H1 (cell line): ENCODE results near the gene TVP23A. TPM values are rescaled to one million over a fixed set of nuclear protein-coding genes. Genes with fewer than 3 reads are reported as not detected.

Experiments used
- CTCF ChIA-PET: fragments of 300-600 bp; sonication (Branson Sonifier 250); formaldehyde crosslinking; loops from one replicate; lab custom pipeline; 2021; ENCODE audit not compliant: partially characterized antibody; lab: Charles Lee
- POLR2A ChIA-PET: fragments of 300-600 bp; sonication (Branson Sonifier 250); formaldehyde crosslinking; loops from one replicate; lab custom pipeline; 2021; ENCODE audit warnings: inconsistent platforms; ENCODE audit not compliant: partially characterized antibody; lab: Charles Lee
- DNase-seq, 2 experiments: peaks; one replicate each; pipeline versions ENCODE4 v3.0.0 to v3.0.0-alpha.2; 2010 to 2022; ENCODE audit warnings: low spot score in 2 of 2, low read depth in 1 of 2, mixed read lengths in 1 of 2
- FAIRE-seq: peaks from 2 replicates; lab custom pipeline; 2011; peaks lifted over from hg19 to GRCh38; lab: Jason Lieb, UNC
- H2AFZ ChIP-seq: 2 replicates; pipeline ENCODE4 v1.8.1; 2012; ENCODE audit warnings: low read length, inconsistent platforms
- H2AK5ac ChIP-seq: 2 replicates; pipeline ENCODE4 v1.6.1; 2013; ENCODE audit warnings: low read depth, low read length
- H2BK120ac ChIP-seq: replicated peaks from 2 replicates; pipeline ENCODE3; 2013; ENCODE audit warnings: low read depth, low read length, inconsistent platforms
- H2BK12ac ChIP-seq: 2 replicates; pipeline ENCODE4 v1.6.1; 2013; ENCODE audit warnings: low read depth, low read length
- H2BK15ac ChIP-seq: 2 replicates; pipeline ENCODE4 v1.6.1; 2013; ENCODE audit warnings: low read length
- H2BK20ac ChIP-seq: 2 replicates; pipeline ENCODE4 v1.6.1; 2013; ENCODE audit warnings: low read length
- H2BK5ac ChIP-seq: 2 replicates; pipeline ENCODE4 v1.6.1; 2013; ENCODE audit warnings: low read depth, low read length
- H3K14ac ChIP-seq: 2 replicates; pipeline ENCODE4 v1.6.1; 2013; ENCODE audit warnings: inconsistent platforms; ENCODE audit not compliant: insufficient read length
- H3K18ac ChIP-seq: 2 replicates; pipeline ENCODE4 v1.6.1; 2013; ENCODE audit warnings: low read length; ENCODE audit errors: extremely low read depth
- H3K23ac ChIP-seq: 2 replicates; pipeline ENCODE4 v1.6.1; 2013; ENCODE audit warnings: inconsistent platforms; ENCODE audit not compliant: insufficient read length
- H3K23me2 ChIP-seq: 2 replicates; pipeline ENCODE4 v1.6.1; 2013; ENCODE audit warnings: low read depth, low read length
- H3K27ac ChIP-seq: 2 replicates; pipeline ENCODE4 v1.6.1; 2011; ENCODE audit warnings: low read depth, low read length, inconsistent platforms
- H3K27me3 ChIP-seq, 4 experiments: replicated peaks in 1 of 4; 1 replicate in 1 of 4; 2 replicates in 3 of 4; pipeline versions ENCODE4 v1.6.1 to v1.8.1; 2011 to 2013; ENCODE audit warnings: low read length in 3 of 4, mild to moderate bottlenecking in 3 of 4, inconsistent platforms in 2 of 4, mixed read lengths in 2 of 4, moderate library complexity in 1 of 4; ENCODE audit not compliant: control insufficient read depth in 3 of 4, insufficient read depth in 3 of 4; ENCODE audit errors: extremely low read depth in 1 of 4
- H3K36me3 ChIP-seq, 4 experiments: 2 replicates each; pipeline versions ENCODE4 v1.6.1 to v1.8.1; 2011 to 2013; ENCODE audit warnings: mild to moderate bottlenecking in 4 of 4, low read length in 3 of 4, moderate library complexity in 2 of 4, control low read depth in 1 of 4, inconsistent platforms in 1 of 4; ENCODE audit not compliant: insufficient read depth in 4 of 4, control insufficient read depth in 2 of 4
- H3K4ac ChIP-seq: replicated peaks from 2 replicates; pipeline ENCODE3; 2013; ENCODE audit warnings: low read length, low read depth, mixed read lengths, inconsistent platforms; ENCODE audit not compliant: insufficient read length
- H3K4me1 ChIP-seq, 4 experiments: replicated peaks in 1 of 4; 1 replicate in 1 of 4; 2 replicates in 3 of 4; pipeline versions ENCODE4 v1.6.1 to v1.8.1; 2011 to 2013; ENCODE audit warnings: low read length in 3 of 4, inconsistent platforms in 2 of 4, mixed read lengths in 1 of 4; ENCODE audit not compliant: insufficient read depth in 4 of 4, control insufficient read depth in 3 of 4
- H3K4me2 ChIP-seq, 2 experiments: 2 replicates each; pipeline versions ENCODE4 v1.6.1 to v1.8.1; 2011 to 2013; ENCODE audit warnings: low read depth in 2 of 2, low read length in 2 of 2, control low read depth in 1 of 2, inconsistent platforms in 1 of 2, mild to moderate bottlenecking in 1 of 2; ENCODE audit not compliant: insufficient read depth in 1 of 2
- H3K4me3 ChIP-seq, 4 experiments: fragments of 200-600, 300-600 bp in 1 of 4; sonication (generic), shearing (Covaris generic), sonication (Bioruptor Twin) in 1 of 4; 2 replicates each; pipeline versions ENCODE4 v1.5.1 to v1.8.1; 2011 to 2016; ENCODE audit warnings: low read length in 4 of 4, low read depth in 3 of 4, control low read depth in 2 of 4, inconsistent platforms in 2 of 4, mild to moderate bottlenecking in 2 of 4, mixed read lengths in 1 of 4, moderate library complexity in 1 of 4; ENCODE audit not compliant: insufficient read depth in 2 of 4; ENCODE audit errors: extremely low read depth in 1 of 4
- H3K56ac ChIP-seq: replicated peaks from 2 replicates; pipeline ENCODE3; 2013; ENCODE audit warnings: low read depth, mild to moderate bottlenecking, mixed read lengths, low read length, inconsistent platforms; ENCODE audit not compliant: insufficient read length
- H3K79me1 ChIP-seq: 2 replicates; pipeline ENCODE4 v1.6.1; 2013; ENCODE audit warnings: low read depth, low read length, control low read depth
- H3K79me2 ChIP-seq, 2 experiments: 2 replicates each; pipeline versions ENCODE4 v1.6.1 to v1.8.1; 2012 to 2013; ENCODE audit warnings: low read length in 2 of 2, mild to moderate bottlenecking in 2 of 2, inconsistent platforms in 1 of 2; ENCODE audit not compliant: insufficient read depth in 2 of 2, control insufficient read depth in 1 of 2
- H3K9ac ChIP-seq, 4 experiments: replicated peaks in 1 of 4; 1 replicate in 1 of 4; 2 replicates in 3 of 4; pipeline versions ENCODE4 v1.6.1 to v1.8.1; 2011 to 2013; ENCODE audit warnings: low read depth in 3 of 4, low read length in 3 of 4, control low read depth in 2 of 4, mild to moderate bottlenecking in 2 of 4, moderate library complexity in 2 of 4, inconsistent platforms in 1 of 4; ENCODE audit errors: extremely low read depth in 1 of 4
- H3K9me3 ChIP-seq, 2 experiments: 2 replicates each; pipeline versions ENCODE4 v1.6.1 to v1.8.1; 2012 to 2013; ENCODE audit warnings: mild to moderate bottlenecking in 2 of 2, moderate library complexity in 2 of 2, control low read depth in 1 of 2, inconsistent platforms in 1 of 2, low read depth in 1 of 2, low read length in 1 of 2, mixed read lengths in 1 of 2; ENCODE audit not compliant: insufficient read depth in 2 of 2
- H4K20me1 ChIP-seq, 2 experiments: replicated peaks in 1 of 2; 2 replicates each; pipeline versions ENCODE3 to v1.8.1; 2011 to 2013; ENCODE audit warnings: inconsistent platforms in 2 of 2, low read length in 2 of 2, mild to moderate bottlenecking in 1 of 2; ENCODE audit not compliant: insufficient read depth in 2 of 2, control insufficient read depth in 1 of 2
- H4K5ac ChIP-seq: 2 replicates; pipeline ENCODE4 v1.6.1; 2013; ENCODE audit warnings: low read length, low read depth, mixed read lengths, inconsistent platforms; ENCODE audit not compliant: insufficient read length
- H4K8ac ChIP-seq: 2 replicates; pipeline ENCODE4 v1.8.0; 2013; ENCODE audit warnings: mild to moderate bottlenecking, moderate library complexity, low read length, inconsistent platforms; ENCODE audit not compliant: insufficient read depth; ENCODE audit errors: extremely low read depth
- H4K91ac ChIP-seq: replicated peaks from 2 replicates; pipeline ENCODE3; 2013; ENCODE audit warnings: low read length, mixed read lengths, inconsistent platforms; ENCODE audit not compliant: insufficient read length
- MAFK ChIP-seq: IDR thresholded peaks from 2 replicates; pipeline ENCODE4 v1.6.1; 2012; ENCODE audit warnings: low read depth, mild to moderate bottlenecking, improper control_type of control experiment, low read length
- TCF12 ChIP-seq: IDR thresholded peaks from 2 replicates; pipeline ENCODE4 v1.6.1; 2011; ENCODE audit warnings: low read depth, mild to moderate bottlenecking, low read length
- WGBS, 2 experiments: shearing (Covaris generic) in 1 of 2; methylation state at CpG; one replicate each; pipeline versions ENCODE4 v1.1.6 to v1.1.7; 2013 to 2015; ENCODE audit warnings: low lambda C conversion rate in 2 of 2, mixed read lengths in 2 of 2, inconsistent platforms in 1 of 2, low coverage in 1 of 2, missing lambda C conversion rate in 1 of 2; ENCODE audit not compliant: insufficient replicate concordance in 2 of 2, insufficient coverage in 1 of 2, insufficient read length in 1 of 2; ENCODE audit errors: extremely low coverage in 1 of 2, missing lambda C conversion rate in 1 of 2; 5-methylcytosine and 5-hydroxymethylcytosine counted together
- polyA plus RNA-seq, 7 experiments: library from polyadenylated mRNA; depleted of rRNA in 3 of 7; stranded (reverse) in 5 of 7; unstranded in 2 of 7; fragments of >200 nt in 5 of 7; fragments of 200-250 nt in 2 of 7; gene quantifications; 1 replicate in 5 of 7; 2 replicates in 1 of 7; 4 replicates in 1 of 7; pipeline versions ENCODE4 v1.2.1 to v1.2.3, GENCODE V29; 2011 to 2013; ENCODE audit warnings: missing spikeins in 2 of 7, mixed read lengths in 2 of 7
- total RNA-seq: library from RNA; stranded (reverse); fragmentation: NEBNext Ultra II Directional; extraction: Animal tissue kit (Norgen Biotek cat#: 25700); gene quantifications from 2 replicates; pipeline ENCODE4 v1.2.1, GENCODE V29; 2021

TVP23A gene
- total and polyA plus RNA-seq, 2 of the 8 experiments (the other 6 are each of a cell fraction or from before 2014, with no cell fraction given) = 2.2 to 3.1 TPM

- H3K56ac ChIP-seq = no peak overlapping the region
- no peak overlapping the region for H3K4ac ChIP-seq
- H3K18ac ChIP-seq = no peak overlapping the region
- peaks cover 0 to 26% (median 14%) of the 10 kb centered on the region in 4 experiments; a peak in 6 of 8 replicates for H3K36me3 ChIP-seq
- H4K91ac ChIP-seq = no peak overlapping the region
- POLR2A ChIA-PET = interaction anchor here (1.2 kb wide), 1 partner anchor 13 kb away, joined by 5 read pairs; the partner anchor contains the start of gene NUBP1
- no peak for DNase-seq
- no peak overlapping the region for H2AK5ac ChIP-seq
- CTCF ChIA-PET = interaction anchor here (0.6 to 1.0 kb wide), 2 partner anchors 165 to 1442 kb away, joined by 3 read pairs; no protein-coding TSS in a partner anchor
- H3K27me3 ChIP-seq = no peaks in the 10 kb centered on the region
- no peak overlapping the region for H3K27ac ChIP-seq
- no peaks in the 10 kb centered on the region for H3K4me1 ChIP-seq
- no peak overlapping the region for H2BK5ac ChIP-seq
- no peak overlapping the region for H4K8ac ChIP-seq
- H3K4me2 ChIP-seq = no peak overlapping the region
- H3K79me1 ChIP-seq = no peaks in the 10 kb centered on the region
- no peak overlapping the region for H3K23ac ChIP-seq
- no peak overlapping the region for H4K5ac ChIP-seq
- no peaks in the 10 kb centered on the region for H3K9me3 ChIP-seq
- no peak overlapping the region for H3K9ac ChIP-seq
- no peak overlapping the region for H2BK12ac ChIP-seq
- no peaks in the 10 kb centered on the region for H3K23me2 ChIP-seq
- no peak overlapping the region for H2BK120ac ChIP-seq
- WGBS, 2 experiments = 86% methylated on average over 6 of the region's 6 CpGs; no CpG with 5 or more reads in 1 of the 2 experiments
- H3K14ac ChIP-seq = no peak overlapping the region
- H2BK15ac ChIP-seq = no peak overlapping the region
- H2AFZ ChIP-seq = no peak overlapping the region
- no peak for FAIRE-seq
- no peak overlapping the region for H3K4me3 ChIP-seq
- no peaks in the 10 kb centered on the region for H3K79me2 ChIP-seq
- H4K20me1 ChIP-seq = no peaks in the 10 kb centered on the region
- no peak overlapping the region for H2BK20ac ChIP-seq
- no peak for TF ChIP-seq TCF12
- no peak for TF ChIP-seq MAFK
These were observed 62.0 kb downstream of the TVP23A start for GRCh38 chr16:10756574-10756973.
